Measurements from ENCODE around the gene HOXD8. TPM values are rescaled to one million over a fixed set of nuclear protein-coding genes. Genes with fewer than 3 reads are reported as not detected.

Gene HOXD8
- total RNA-seq, 1 experiment from 2014 or later: not detected

DNA sequence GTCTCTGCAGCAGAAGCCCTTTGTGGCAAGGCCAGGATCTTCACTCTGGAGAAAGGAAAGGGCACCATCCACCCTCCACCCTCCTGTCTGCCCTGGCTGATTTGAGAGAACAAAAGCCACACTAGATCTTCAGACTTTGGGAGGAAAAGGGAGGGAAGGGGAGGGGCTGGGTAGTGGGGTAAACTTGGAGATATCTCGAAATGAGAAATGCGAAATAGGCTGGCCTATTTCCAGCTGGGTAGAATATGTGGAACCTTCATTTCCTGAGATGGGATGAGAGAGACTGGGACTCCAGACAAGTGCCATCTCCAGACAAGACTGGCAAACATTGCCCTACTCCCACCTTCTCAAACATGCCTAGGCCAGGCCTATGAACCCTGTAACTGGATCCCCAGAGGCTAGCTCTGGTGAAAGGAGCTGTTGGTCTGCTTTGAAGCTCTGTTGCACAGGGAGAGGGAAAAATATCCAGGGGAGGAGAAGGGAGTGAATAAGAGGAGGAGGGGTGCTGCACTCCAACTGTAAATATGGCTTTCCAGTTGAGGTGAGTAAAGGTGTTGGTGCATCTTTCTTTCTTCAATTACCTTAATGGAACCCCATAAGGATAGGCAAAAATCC is 28.2 kb upstream of the HOXD8 start:
- ChIA-PET CTCF (interaction anchor here (0.6 to 2.3 kb wide), 5 partner anchors 9 to 1262 kb away, joined by 3 to 10 read pairs (median 3); no protein-coding TSS in a partner anchor), POLR2A (no interaction called here)
- no peaks in the 10 kb centered on the region for H3K36me3 Mint-ChIP-seq (ENCODE audit: insufficient read depth, unreplicated experiment)
- no peaks in the 10 kb centered on the region for H3K9me3 Mint-ChIP-seq (ENCODE audit: unreplicated experiment)
- no peak overlapping the region for H3K4me3 Mint-ChIP-seq (ENCODE audit: unreplicated experiment)
- no peak for TF ChIP-seq CTCF (IDR thresholded peaks at IDR 0.05; ENCODE audit: unreplicated experiment)
- peaks cover 18% of the 10 kb centered on the region for H3K4me1 Mint-ChIP-seq (ENCODE audit: insufficient read depth, unreplicated experiment)
- BruUV-seq (replicated peaks): no TSS peak
- no peak overlapping the region for H3K27ac Mint-ChIP-seq (ENCODE audit: low read depth, unreplicated experiment)
- intact Hi-C loops (cut with micrococcal nuclease): no loop called here
- no peak for DNase-seq (ENCODE audit: unreplicated experiment)
- peaks cover 33% of the 10 kb centered on the region for H3K27me3 Mint-ChIP-seq (ENCODE audit: insufficient read depth, unreplicated experiment)

DNA sequence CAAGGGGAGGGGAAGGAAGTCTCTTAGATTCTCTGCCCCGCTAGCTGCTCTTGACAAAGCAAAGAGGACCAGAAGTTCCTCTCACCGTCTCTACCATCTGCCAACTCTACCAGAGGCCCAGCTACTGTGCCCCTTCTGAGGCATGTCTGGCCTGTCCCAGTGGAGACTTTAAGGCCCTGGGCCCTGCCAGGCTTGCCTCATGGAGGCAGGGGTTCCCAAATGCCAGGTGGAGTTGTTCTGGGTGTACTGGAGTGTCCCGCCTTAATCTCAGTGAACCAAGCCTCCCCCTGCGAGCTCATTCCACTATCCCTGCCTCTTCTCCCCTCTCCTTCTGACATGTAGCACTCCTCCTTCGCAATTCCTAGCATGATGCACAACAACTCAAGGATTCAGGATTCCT is 27.7 kb upstream of the HOXD8 start:
- Mint-ChIP-seq H3K36me3 (ENCODE audit: insufficient read depth, unreplicated experiment) (no peaks in the 10 kb centered on the region), H3K4me1 (ENCODE audit: insufficient read depth, unreplicated experiment) (peaks cover 15% of the 10 kb centered on the region), H3K9me3 (ENCODE audit: unreplicated experiment) (no peaks in the 10 kb centered on the region), H3K4me3 (ENCODE audit: unreplicated experiment) (no peak overlapping the region), H3K27ac (ENCODE audit: low read depth, unreplicated experiment) (no peak overlapping the region), H3K27me3 (ENCODE audit: insufficient read depth, unreplicated experiment) (peaks cover 37% of the 10 kb centered on the region)
- POLR2A ChIA-PET: no interaction called here
- intact Hi-C loops (cut with micrococcal nuclease): no loop called here
- no TSS peak for BruUV-seq (replicated peaks)
- TF ChIP-seq CTCF (IDR thresholded peaks at IDR 0.05; ENCODE audit: unreplicated experiment): no peak
- CTCF ChIA-PET: interaction anchor here (0.6 to 2.3 kb wide), 6 partner anchors 9 to 1263 kb away, joined by 3 to 10 read pairs (median 3); no protein-coding TSS in a partner anchor
- no peak for DNase-seq (ENCODE audit: unreplicated experiment)

DNA sequence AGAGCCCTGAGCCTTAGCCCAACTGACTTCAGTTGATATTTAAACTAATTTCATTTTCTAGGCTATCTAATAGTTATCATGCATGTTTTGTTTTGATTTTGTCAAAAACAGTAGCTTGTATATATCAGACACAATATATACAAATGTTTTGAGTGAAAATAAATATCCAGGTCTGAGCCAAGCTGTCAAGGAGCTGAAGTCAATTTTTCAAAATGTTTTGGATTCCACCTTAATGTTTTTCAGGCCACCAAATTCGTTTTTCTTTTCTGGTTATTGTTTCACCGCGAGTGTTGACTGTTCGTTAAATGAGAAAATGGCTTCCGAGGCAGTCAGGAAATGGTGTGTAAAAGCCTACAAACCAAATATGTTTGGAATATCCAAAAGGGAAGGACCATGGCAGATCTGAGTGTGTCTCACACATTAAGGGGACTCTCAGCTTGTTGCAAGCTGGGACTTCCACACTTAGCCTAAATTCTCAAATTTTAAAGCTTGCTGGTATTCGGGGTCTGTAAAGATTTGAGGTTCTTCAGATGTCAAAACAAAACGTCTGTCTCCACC is 27.1 kb upstream of the HOXD8 start:
- H3K27me3 Mint-ChIP-seq (ENCODE audit: insufficient read depth, unreplicated experiment): peaks cover 37% of the 10 kb centered on the region
- CTCF ChIA-PET: interaction anchor here (0.6 to 2.3 kb wide), 7 partner anchors 8 to 1046 kb away, joined by 3 to 10 read pairs (median 3); no protein-coding TSS in a partner anchor
- H3K27ac Mint-ChIP-seq (ENCODE audit: low read depth, unreplicated experiment): no peak overlapping the region

More for the DNA sequence above, 27.1 kb upstream of the HOXD8 start:
- BruUV-seq (replicated peaks): no TSS peak
- H3K4me3 Mint-ChIP-seq (ENCODE audit: unreplicated experiment): no peak overlapping the region
- POLR2A ChIA-PET: no interaction called here
- DNase-seq (ENCODE audit: unreplicated experiment): no peak
- no peaks in the 10 kb centered on the region for H3K9me3 Mint-ChIP-seq (ENCODE audit: unreplicated experiment)
- H3K36me3 Mint-ChIP-seq (ENCODE audit: insufficient read depth, unreplicated experiment): no peaks in the 10 kb centered on the region
- intact Hi-C loops (cut with micrococcal nuclease): no loop called here
- TF ChIP-seq CTCF (IDR thresholded peaks at IDR 0.05; ENCODE audit: unreplicated experiment): no peak
- peaks cover 14% of the 10 kb centered on the region for H3K4me1 Mint-ChIP-seq (ENCODE audit: insufficient read depth, unreplicated experiment)

Measured in MCF 10A (cell line).